A549 treated with CpdA at 1 μM for 4 hours (cell line): ENCODE results near the gene NPS. TPM values are rescaled to one million over a fixed set of nuclear protein-coding genes. Genes with fewer than 3 reads are reported as not detected.

ENCODE experiments used
- total RNA-seq: library from RNA; stranded (reverse); fragments of 200-300 nt; extraction: Qiagen RNA extraction; gene quantifications from 5 replicates; pipeline ENCODE4 v1.2.3, GENCODE V29; 2022; ENCODE audit warnings: low read depth

NPS gene, protein sequence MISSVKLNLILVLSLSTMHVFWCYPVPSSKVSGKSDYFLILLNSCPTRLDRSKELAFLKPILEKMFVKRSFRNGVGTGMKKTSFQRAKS
- total RNA-seq = not detected in 5 replicates

DNA sequence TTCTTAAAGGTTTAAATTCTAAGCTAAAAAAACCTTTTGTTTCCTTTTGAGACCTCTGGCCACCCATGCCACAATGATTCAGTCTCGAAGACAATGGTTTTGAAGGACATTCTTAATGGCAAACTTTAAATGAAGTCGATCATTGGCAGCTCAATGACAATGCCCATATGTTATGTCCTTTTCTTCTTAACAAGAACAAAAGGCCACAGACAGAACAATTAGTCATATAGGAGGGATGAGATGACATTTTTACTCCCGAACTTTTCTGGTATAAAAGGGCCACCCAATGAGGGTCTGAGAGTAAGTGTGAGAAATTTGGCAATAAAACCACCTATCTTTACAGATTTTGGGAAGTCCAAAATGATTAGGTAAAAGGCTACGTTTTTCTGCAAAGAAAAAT lies at the start of gene NPS:
NPS (plus strand) TSS at position 301 of the 400 bp plus-strand sequence; CDS start at position 361, 60 bp downstream.

Other genes with a start within 250 kb of the NPS start
- not detected in 5 replicates for gene FOXI2, start 187.9 kb downstream of the NPS start, total RNA-seq